DND-41 (cell line): ENCODE results near the gene PIGU.

Experiments used
- ATAC-seq: fragments of 200-7000 bp; cut with Tn5 transposase; 3 replicates; pipeline ENCODE4 v1.9.1; 2021; ENCODE audit warnings: low read depth; ENCODE audit not compliant: insufficient read depth
- DNase-seq: peaks from one replicate; pipeline ENCODE4 v3.0.0-alpha.2; 2020
- H2AFZ ChIP-seq: 2 replicates; pipeline ENCODE4 v1.6.0; 2012; ENCODE audit warnings: low read depth, low read length
- H3K27ac ChIP-seq: 2 replicates; pipeline ENCODE4 v1.5.1; 2012; ENCODE audit warnings: low read length, inconsistent platforms
- H3K27me3 ChIP-seq: fragments of 200-600 bp; sonication (generic); 2 replicates; pipeline ENCODE4 v1.6.0; 2012; ENCODE audit warnings: low read length, mild to moderate bottlenecking, inconsistent platforms; ENCODE audit not compliant: insufficient read depth, poor library complexity
- H3K36me3 ChIP-seq: 2 replicates; pipeline ENCODE4 v1.5.1; 2012; ENCODE audit warnings: low read length, inconsistent platforms; ENCODE audit not compliant: insufficient read depth
- H3K4me1 ChIP-seq: 2 replicates; pipeline ENCODE4 v1.5.1; 2012; ENCODE audit warnings: mild to moderate bottlenecking, low read length; ENCODE audit not compliant: insufficient read depth
- H3K4me2 ChIP-seq: 2 replicates; pipeline ENCODE4 v1.6.0; 2012; ENCODE audit warnings: mild to moderate bottlenecking, moderate library complexity, low read length, inconsistent platforms; ENCODE audit not compliant: insufficient read depth
- H3K4me3 ChIP-seq, 2 experiments: fragments of 200-600 bp in 1 of 2; shearing (Covaris generic) in 1 of 2; 2 replicates each; pipeline ENCODE4 v1.5.1; 2012 to 2016; ENCODE audit warnings: inconsistent platforms in 2 of 2, low read length in 2 of 2, mild to moderate bottlenecking in 2 of 2, low read depth in 1 of 2, moderate library complexity in 1 of 2
- H3K79me2 ChIP-seq: 2 replicates; pipeline ENCODE4 v1.6.0; 2012; ENCODE audit warnings: low read length, inconsistent platforms; ENCODE audit not compliant: insufficient read depth
- H3K9ac ChIP-seq: 2 replicates; pipeline ENCODE4 v1.6.0; 2012; ENCODE audit warnings: low read depth, mild to moderate bottlenecking, inconsistent platforms, low read length, moderate library complexity
- H3K9me3 ChIP-seq: 2 replicates; pipeline ENCODE4 v1.5.1; 2012; ENCODE audit warnings: low read length, moderate library complexity, mild to moderate bottlenecking, inconsistent platforms; ENCODE audit not compliant: insufficient read depth, severe bottlenecking
- H4K20me1 ChIP-seq: 2 replicates; pipeline ENCODE4 v1.6.0; 2012; ENCODE audit warnings: low read length; ENCODE audit not compliant: insufficient read depth
- CTCF ChIP-seq: IDR thresholded peaks from 2 replicates; pipeline ENCODE4 v1.5.1; 2012; ENCODE audit warnings: borderline replicate concordance, low read length, moderate library complexity, mild to moderate bottlenecking; ENCODE audit not compliant: poor library complexity, severe bottlenecking; ENCODE audit errors: extremely low read depth
- EZH2 ChIP-seq: IDR thresholded peaks from 3 replicates; pipeline ENCODE4 v1.6.1; 2012; ENCODE audit warnings: borderline replicate concordance, low read depth, mild to moderate bottlenecking, moderate library complexity, low read length, inconsistent platforms; ENCODE audit not compliant: severe bottlenecking

The PIGU gene

GRCh38 chr20:34536798-34537394 is 140.0 kb downstream of the PIGU start:
- Histone ChIP-seq H3K36me3 (peaks cover 94% of the 10 kb centered on the region), H3K9ac (no peak overlapping the region), H3K4me3 (no peak overlapping the region), H3K4me2 (no peak overlapping the region), H3K27me3 (no peaks in the 10 kb centered on the region), H3K9me3 (no peaks in the 10 kb centered on the region), H4K20me1 (peaks cover 27% of the 10 kb centered on the region), H2AFZ (no peak overlapping the region), H3K4me1 (no peaks in the 10 kb centered on the region), H3K79me2 (peaks cover 13% of the 10 kb centered on the region; the same call in 1 of the 2 replicates), H3K27ac (no peak overlapping the region)
- ATAC-seq, result peak; percentile 61; the same call in 2 of the 3 replicates
- TF ChIP-seq EZH2 (no peak), CTCF (peak; percentile 55)
- peak; percentile 20 for DNase-seq

- Histone ChIP-seq H3K9ac (no peak overlapping the region), H3K27ac (no peak overlapping the region), H3K4me2 (no peak overlapping the region), H3K36me3 (peaks cover 94% of the 10 kb centered on the region), H3K27me3 (no peaks in the 10 kb centered on the region), H2AFZ (no peak overlapping the region), H3K4me3 (no peak overlapping the region), H3K9me3 (no peaks in the 10 kb centered on the region), H3K4me1 (no peaks in the 10 kb centered on the region), H3K79me2 (peaks cover 22% of the 10 kb centered on the region; the same call in 1 of the 2 replicates), H4K20me1 (peaks cover 32% of the 10 kb centered on the region)
- DNase-seq, result no peak
- ATAC-seq, result no peak
- TF ChIP-seq EZH2, result no peak
- no peak for TF ChIP-seq CTCF
Observed at GRCh38 chr20:34535857-34536256, 141.0 kb downstream of the PIGU start.

- H3K27ac ChIP-seq, result no peak overlapping the region
- no peaks in the 10 kb centered on the region for H3K9me3 ChIP-seq
- H4K20me1 ChIP-seq, result peaks cover 32% of the 10 kb centered on the region
- H3K79me2 ChIP-seq, result peaks cover 24% of the 10 kb centered on the region; the same call in 1 of the 2 replicates
- H3K27me3 ChIP-seq, result no peaks in the 10 kb centered on the region
- H3K9ac ChIP-seq, result no peak overlapping the region
- H2AFZ ChIP-seq, result no peak overlapping the region
- H3K4me1 ChIP-seq, result no peaks in the 10 kb centered on the region
- H3K4me2 ChIP-seq, result no peak overlapping the region
- no peak overlapping the region for H3K4me3 ChIP-seq
- H3K36me3 ChIP-seq, result peaks cover 94% of the 10 kb centered on the region
- TF ChIP-seq CTCF (no peak), EZH2 (no peak)
- DNase-seq (no peak), ATAC-seq (no peak)
Observed at GRCh38 chr20:34535301-34535840, 141.5 kb downstream of the PIGU start.
